Umbilical cord (tissue), 2 donors: Measurements from ENCODE around the gene C16orf96. TPM values are rescaled to one million over a fixed set of nuclear protein-coding genes. Genes with fewer than 3 reads are reported as not detected.
"Not testable (repeated sequence)": the region's sequence is repeated elsewhere in the genome, so short reads cannot be mapped to it uniquely, and the experiment has no call there.

Source experiments
- DNase-seq: peaks from one replicate; pipeline ENCODE4 v3.0.0-alpha.2; 2015; ENCODE audit warnings: low spot score
- total RNA-seq: library from RNA; depleted of rRNA; stranded (reverse); fragments of >200 nt; gene quantifications from one replicate; pipeline ENCODE4 v1.2.3, GENCODE V29; 2014; ENCODE audit warnings: low replicate concordance; ENCODE audit not compliant: insufficient read depth

The C16orf96 gene
- total RNA-seq, 1 donor from 2014 or later: 0.48 TPM

DNA sequence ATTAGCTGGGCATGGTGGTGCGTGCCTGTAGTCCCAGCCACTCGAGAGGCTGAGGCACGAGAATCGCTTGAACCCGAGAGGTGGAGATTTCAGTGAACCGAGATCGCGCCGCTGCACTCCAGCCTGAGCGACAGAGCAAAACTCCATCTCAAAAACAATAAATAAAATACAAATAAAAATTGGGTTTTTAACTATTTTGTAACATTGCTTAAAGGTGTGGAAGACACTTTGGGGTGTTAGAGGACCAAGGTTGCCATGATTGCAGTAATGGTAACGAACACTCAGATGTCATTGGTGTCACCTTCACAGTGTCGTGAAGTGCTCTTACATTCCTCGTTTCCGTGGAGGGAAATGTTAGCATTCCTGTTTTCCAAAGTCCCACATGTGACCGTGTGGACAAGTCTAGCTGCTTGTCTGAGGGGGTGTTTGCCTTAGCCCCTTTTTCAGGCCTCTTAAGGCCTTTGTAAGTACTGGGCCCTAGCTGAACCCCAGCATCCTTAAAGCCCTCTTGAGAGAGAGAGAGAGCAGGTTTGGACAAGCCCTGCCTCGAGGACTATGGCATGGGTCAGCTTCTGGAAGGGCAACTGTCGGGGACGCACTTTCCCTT is 8.6 kb downstream of the C16orf96 start:
- no peak for DNase-seq

DNA sequence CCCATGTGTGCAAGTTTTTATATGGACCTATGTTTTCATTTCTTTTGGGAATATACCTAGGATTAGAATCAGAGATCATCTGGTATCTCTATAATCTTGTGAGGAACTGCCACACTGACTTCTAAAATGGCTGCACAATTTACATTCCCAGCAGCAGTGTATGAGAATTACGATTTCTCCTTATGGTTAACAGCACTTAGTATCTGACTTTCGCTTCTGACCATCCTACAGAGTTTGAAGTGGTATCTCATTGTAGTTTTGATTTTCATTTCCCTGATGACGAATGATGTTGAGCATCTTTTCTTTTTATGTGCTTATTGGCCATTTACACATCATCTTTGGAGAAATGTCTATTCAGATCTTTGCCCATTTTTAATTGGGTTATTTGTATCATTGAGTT is 10.0 kb downstream of the C16orf96 start:
- DNase-seq: no peak

DNA sequence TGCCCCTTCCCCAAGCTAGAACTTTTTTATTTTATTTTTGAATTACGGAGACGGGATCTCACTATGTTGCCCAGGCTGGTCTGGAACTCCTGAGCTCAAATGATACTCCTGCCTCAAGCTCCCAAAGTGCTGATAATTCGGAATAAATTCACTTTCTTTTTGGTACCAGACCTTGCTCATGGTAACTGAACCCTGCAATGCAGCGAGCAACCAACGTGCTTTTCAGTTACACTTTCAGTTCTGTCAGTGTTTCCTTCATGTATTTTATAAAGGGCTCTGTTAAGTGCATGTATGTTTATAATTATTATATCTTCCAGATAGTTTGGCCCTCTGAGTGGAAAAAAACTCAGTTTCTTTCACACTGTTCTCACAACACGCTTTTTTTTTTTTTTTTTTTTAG is 13.9 kb downstream of the C16orf96 start:
- DNase-seq: no peak

DNA sequence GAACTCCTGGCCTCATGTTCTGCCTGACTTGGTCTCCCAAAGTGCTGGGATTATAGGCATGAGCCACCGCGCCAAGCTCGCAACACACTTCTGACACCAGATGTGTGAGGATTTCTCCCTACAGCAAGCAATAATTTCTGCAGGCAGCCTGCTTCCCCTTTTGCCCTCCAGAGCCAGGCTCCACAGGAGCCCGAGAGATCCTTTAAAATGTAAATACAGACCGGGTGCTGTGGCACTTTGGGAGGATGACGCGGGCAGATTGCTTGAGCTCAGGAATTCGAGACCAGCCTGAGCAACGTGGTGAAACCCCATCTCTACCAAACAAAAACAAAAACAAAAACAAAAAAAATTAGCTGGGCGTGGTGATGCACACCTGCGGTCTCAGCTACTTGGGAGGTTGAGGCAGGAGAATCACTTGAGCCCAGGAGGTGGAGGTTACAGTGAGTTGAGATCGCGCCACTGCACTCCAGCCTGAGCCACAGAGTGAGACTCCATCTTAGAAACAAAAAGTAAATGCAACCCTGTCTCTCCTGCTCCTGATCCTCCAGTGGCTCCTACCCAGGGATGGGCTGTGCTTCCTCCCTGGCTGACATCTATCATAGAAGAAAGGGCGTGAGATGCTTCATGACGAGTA is 14.7 kb downstream of the C16orf96 start:
- no peak for DNase-seq

DNA sequence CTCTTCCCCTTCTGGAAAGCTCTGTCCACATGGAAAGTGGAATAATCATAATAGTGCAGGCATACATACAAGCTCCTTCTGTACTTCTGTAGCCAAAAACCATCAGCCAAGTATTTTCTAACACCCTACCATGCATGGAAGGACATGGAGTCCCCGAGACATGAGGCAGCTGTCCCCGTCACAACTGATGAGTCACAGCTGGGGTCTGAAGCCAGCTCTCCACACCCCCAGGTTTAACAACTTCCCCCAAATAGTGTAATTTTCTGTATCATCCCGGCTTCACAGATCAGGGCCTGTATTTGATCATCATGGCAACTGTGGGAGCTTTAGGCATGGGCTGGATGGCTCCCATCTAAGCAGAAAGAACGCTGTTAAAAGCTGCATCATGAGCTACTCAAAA is 16.6 kb downstream of the C16orf96 start:
- DNase-seq: no peak

DNA sequence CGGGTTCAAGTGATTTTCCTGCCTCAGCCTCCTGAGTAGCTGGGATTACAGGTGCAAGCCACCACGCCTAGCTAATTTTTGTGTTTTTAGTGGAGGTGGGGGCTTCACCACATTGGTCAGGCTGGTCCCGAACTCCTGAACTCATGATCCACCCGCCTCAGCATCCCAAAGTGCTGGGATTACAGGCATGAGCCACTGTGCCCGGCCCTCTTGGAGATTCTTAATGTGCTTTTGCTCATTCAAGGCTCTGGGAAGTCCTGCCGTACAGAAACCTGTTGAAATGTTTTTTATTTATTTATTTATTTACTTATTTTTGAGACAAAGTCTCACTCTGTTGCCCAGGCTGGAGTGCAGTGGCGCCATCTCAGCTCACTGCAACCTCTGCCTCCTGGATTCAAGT is 17.8 kb downstream of the C16orf96 start:
- DNase-seq: not testable (repeated sequence)

DNA sequence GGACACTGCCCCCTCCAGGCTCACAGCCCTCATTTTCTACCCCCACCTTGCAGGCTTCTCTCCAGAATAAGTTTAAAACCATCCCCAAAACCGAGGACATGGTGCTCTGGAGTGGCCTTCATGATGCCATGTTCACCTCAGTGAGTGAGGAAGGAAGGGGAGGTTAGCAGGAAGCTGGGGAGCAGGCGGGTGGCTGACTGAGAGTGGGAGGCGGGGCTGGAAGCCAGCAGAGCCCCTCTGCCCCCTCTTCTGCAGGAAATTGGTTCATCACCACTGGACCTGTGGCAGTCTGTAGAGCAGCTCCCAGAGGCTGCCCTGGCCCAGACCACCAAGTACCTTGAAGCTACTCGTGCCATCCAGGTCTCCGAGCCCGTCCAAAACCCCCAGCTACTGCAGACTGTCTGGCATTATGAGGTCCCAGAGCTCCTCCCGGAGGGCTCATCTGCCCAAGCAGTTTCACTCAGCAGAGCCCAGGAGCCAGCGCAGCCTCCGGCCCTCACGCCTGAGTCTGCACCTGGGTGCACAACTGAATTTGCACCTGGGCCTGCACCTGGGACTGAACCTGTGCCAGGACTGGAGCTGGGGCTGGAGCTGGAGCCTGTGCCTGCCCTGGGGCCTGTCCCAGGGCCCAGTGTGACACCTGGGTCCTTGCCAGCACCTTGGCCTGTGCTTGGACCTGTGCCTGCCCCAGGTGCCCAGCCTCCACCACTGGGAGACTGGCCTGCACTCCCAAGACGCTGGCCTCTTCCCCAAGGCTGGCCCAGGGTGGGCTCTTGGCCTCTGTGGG is 19.0 kb downstream of the C16orf96 start:
- no peak for DNase-seq

DNA sequence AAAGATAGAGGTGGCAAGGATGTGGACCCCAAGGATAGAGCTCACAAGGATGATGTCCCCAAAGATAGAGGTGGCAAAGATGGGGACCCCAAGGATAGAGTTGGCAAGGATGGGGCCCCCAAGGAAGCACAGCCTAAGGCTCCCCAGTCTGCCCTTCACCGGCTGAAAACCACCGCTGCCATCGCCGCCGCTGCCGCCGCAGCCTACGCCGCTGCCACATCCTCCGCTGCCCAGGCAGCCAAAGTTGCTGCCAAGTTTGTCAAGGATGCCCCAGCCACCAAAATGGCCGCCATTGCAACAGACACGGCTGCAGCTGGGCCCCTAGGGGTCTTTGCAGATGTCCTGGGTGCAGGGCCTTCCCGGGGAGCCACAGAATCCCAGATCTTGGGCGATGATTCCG is 19.9 kb downstream of the C16orf96 start:
- no peak for DNase-seq

DNA sequence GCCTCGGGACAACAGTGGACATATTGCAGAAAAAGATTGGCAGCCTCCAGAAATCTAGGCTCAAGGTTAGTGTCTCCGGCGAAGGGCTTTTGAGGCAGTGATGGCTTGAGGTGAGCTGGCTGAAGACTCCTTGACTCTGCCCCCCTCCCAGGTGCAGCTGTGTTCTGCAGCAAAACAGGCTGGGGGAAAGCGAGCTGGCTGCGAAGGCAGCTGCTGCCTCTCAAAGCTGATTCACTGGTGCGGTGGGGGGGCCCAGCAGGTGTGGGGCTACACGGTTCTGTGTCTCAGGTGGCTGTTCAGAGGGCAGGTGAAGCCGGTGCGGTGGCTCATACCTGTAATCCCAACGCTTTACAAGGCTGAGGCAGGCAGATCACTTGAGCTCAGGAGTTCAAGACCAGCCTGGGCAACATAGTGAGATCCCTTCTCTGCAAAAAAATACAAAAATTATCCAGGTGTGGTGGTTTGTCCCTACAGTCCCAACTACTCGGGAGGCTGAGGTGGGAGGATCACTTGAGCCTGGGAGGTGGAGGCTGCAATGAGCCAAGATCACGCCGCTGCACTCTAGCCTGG is 22.9 kb downstream of the C16orf96 start:
- no peak for DNase-seq

DNA sequence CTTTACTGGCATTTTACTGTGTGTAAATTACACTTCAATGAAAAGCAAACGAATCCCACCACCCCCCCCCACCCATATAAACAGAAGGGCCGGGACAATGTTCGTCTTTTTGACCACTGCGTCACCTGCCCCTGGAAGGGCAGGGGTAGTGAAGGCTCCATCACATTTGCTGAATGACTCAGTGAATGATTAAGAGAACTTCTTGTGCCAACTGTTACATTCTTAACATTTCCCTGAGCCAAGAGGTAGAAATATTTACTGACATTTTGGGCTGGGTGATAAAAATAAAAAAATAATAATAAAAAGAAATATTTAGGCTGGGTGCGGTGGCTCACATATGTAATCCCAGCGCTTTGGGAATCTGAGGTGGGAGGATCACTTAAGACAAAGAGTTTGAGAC is 24.1 kb downstream of the C16orf96 start:
- no peak for DNase-seq

DNA sequence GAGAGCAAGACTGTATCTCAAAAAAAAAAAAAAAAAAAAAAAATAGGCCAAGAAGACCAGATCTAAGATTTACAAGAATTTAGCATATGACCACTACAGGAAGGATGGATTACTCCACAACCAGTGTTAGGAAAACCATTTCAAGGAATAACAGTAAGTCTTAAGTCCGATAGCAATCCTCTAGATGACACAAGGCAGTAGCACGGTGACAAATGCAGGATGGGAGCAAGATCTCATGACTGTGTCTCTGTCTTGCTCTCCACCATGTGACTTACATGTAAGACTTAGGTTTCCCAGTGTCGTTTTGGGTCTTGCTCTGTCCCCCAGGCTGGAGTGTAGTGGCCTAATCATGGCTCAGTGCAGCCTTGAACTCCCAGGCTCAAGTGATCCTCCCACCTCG is 27.8 kb downstream of the C16orf96 start:
- no peak for DNase-seq

DNA sequence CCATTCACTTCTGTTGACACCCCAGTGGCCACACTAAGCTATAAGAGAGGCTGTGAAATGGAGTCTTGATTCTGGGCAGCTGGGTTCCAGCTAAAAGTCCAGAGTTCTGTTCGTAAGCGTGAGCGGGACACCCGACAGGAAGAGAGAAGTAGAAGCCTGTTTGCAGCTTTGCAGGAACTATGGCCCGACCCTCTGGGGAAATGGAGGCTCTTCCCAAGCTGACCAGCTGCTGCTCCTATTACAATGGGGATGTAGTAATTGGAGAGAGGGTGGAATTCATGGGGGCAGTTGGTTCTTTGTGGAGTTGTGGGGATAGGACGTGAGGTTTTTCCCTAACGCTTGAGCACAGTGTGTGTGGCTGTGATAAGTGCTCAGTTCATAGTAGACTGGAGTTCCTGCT is 30.2 kb downstream of the C16orf96 start:
- no peak for DNase-seq

DNA sequence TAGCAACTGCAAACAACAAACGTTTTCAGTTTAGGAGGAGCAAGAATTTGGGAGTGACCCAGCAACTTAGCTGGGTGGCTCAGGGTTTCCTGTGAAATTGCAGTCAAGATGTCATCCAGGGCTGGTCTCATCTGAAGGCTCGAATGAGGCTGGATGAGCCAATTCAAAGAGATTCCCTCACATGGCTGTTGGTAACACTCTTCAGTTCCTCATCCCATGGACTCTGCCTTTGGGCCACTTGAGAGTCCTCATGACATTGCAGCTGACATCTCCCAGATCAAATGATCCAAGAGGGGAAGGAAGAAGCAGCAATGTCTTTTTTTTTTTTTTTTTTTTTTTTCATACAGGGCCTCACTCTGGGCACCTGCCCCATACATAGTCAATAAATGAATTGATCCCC is 32.2 kb downstream of the C16orf96 start:
- DNase-seq: no peak

DNA sequence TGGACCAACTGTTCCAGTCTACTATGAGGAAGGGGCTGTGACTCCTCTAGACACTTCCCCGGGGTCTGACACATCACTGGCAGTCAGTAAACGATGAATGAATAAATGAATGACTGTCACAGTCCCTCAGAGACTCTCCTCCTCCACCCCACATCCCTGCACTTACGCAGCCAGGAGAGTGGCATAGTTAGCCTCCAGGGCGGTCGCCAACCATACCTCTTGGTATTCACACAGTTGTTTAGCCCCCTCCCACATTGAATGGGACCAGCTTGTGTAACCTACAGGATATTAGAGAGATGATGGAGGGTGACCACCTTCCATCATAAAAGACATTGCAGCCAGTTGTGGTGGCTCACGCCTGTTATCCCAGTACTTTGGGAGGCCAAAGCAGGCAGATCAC is 32.8 kb downstream of the C16orf96 start:
- DNase-seq: no peak

DNA sequence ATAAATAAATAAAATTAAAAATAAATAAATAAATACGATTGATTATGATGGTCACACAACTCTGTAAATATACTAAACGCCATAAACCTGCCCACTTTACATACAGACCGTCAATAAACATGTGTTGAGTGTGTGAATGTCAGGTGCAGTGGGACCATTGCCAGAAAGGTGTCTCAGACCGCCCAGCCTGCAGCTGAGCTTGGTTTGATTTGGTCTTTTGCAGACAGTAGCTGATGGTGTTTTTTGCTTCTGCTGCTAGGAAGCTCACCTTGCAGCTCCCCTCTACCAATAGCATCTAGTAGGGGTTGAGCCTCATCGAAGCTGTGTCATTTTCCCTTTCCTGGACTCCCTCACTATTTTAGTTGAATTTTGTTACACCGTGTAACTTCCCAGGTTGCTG is 35.1 kb downstream of the C16orf96 start:
- no peak for DNase-seq

DNA sequence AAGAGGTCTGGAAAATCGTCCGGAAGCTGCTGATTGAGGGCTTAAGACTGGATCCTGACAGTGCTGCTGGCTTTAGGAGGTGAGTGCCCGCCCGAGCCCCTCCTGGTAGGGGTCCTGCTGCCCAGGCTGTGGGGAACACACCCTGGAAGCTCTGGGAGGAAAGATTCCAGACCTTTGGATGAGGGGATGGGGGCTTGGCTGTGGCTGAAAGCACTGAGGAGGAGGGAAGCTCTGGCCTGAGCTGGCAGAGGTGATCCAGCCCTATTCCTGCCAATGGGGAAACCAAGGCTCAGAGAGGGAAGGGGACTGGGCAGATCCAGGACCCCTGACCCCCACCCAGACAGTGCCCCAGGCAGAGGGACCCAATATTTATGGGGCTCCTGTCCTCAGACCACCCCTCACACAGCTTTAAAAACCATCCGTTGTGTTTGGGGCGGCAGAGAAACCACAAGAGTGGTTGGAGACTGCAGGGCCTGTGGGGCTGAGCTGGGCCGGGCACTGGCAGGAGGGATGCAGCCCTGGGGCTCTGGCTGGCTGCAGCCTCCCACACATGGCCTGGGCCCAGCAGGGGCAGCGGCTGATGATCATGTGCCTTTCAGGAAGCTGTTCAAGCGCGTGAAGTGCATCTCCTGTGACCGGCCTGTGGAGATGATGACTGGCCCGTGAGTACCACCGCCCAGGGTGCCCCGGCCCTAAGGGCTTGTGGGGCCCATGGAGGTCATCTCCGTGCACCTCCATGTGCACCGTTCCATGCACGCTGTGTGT is 35.7 kb downstream of the C16orf96 start:
- DNase-seq: peak; percentile 69

DNA sequence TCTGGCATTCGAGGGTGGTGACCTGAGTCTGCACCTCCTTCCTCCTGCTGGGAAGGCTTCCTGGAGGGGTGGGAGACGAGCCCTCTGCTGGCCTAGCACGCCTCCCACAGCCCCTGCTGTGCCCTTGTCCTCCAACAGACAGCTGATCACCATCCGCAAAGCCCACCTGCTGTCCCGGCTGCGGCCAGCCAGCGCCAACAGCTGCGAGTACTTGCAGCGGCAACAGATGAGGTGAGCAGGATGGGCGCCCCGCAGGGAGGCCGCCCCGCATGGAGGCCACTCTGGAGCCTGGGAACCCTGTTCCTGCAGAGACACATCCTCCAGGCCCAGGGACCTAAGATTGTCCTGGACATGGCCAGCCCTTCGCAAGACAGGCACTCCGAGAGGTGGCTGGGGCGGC is 36.9 kb downstream of the C16orf96 start:
- DNase-seq: no peak

DNA sequence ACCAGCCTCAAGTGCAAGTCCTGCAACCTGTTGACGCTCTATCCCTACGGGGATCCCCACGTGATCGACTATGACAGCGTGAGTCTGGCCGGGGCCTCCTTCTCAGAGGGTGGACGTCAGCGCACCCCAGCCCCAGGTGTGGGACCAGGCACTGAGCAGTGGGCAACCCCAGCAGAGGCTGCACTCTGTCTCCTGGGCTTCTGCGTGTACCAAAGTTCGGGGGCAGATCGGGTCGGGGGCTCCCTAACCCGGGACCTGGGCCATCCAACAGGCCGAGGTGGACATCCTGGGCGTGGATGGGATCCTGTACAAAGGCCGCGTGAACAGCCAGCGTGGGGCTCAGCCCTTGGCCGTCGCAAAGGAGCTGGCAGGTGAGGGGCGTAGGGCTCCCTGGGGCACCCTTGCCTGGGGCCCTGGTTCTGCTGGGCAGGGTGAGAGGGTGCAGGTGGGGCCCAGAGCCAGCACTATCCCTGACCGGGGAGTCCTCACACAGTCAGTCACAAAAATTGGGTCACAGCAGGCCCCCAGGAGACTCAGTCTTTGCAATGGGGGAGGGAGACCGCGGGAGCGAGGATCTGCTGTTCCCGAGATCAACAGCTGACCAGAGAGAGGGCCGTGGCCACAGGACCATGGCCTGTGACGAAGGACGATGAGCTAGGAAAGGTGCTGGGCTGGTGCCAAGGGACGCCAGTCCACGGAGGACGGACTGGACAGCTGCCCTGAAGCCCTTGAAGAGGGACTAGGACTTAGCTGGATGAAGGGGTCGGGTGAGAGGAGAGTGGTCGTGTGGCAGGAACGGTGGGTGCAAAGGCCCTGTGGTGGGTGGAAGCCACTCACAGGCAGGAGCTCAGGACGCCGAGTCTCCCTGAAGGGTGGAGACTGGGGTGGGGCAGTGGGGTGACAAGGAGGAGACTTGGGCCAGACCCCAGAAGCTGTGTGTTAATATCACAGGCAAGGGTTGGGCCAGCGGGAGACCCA is 38.6 kb downstream of the C16orf96 start:
- no peak for DNase-seq

DNA sequence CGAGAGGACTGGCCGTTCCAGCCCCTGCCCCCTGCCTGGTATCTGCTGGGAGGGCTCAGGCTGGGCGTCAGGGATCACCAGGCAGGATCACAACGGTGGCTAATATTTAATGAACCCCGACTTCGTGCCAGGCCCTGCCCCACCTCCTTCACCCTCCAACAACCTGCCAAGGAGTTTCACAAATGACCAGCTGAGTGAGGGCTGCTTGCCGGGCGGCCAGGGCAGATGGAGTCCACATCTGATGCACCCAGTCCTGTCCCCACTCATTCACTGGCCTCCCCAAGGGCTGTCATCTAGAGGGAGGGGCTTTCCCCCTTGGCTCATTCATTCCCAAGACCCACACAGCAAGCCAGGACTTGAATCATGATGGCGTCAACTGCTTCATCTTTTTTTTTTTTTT is 41.0 kb downstream of the C16orf96 start:
- no peak for DNase-seq

DNA sequence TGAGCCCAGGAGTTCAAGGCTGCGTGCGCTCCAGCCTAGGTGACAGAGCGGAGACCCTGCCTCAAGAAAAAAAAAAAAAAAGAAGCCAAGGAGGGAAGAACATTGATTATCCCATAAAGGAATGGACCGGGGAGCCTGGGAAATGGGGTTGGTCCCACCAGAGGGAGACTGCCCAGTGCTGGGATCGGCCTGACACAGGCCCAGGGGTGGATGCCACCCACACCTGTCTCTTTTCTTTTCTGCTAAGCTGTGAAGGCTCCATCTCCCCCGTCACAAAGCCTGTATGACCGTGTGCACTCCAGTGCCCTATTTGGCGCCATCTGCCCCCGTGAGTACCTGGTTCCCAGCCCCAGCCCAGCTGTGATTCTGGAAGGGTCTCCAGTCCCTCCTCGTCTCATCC is 42.9 kb downstream of the C16orf96 start:
- DNase-seq: no peak

DNA sequence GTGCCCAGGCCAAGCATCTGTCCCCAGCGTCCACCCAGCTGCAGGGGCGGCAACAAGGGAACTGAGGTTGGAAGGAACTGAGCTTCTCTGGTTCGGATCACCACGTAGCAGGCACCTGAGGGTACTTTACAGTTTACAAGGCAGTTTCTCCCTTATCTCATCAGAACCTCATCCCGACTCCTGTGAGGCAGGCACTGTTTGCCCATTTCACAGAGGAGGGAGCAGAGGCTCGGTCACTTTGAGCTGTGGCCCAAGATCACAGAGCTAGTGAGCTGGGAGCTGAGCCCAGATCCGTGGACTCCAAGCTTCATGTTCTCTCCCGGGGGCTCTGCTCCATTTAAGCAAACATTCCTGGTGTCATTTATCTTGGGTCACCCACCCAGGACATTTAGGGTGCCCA is 43.4 kb downstream of the C16orf96 start:
- no peak for DNase-seq
